Suppressor macrophage treated with lipopolysaccharide for 1 hour (primary cell): ENCODE measurements around the gene SEPTIN10.
A peak's percentile ranks its signal among the peaks of the same experiment; 100 is the strongest.

Source experiments
- DNase-seq, 3 donors: peaks; one replicate each; pipeline ENCODE4 v3.0.0-alpha.2; 2020 to 2022

SEPTIN10 gene

GRCh38 chr2:109521233-109522062 is 92.3 kb downstream of the SEPTIN10 start:
- no peak for DNase-seq

DNA sequence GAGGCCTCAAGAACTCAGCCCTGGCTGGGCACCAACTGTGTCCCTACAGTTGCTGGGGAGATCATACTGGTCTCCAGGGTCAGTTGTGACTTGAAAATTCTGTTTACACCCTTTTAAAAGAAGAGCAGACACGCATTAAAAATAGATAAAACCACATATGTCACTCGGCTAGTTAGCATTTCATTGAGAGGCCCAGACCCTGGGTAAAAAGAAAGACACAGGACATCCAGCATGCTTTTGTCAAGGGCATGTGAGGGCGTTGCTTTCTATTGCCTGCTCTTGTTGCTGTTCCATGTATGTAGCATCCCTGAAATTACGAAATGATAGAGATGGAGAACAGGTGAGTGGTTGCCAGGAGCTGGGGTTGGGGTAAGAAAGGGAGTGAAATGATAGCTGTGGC is 94.3 kb downstream of the SEPTIN10 start:
- DNase-seq: no peak

DNA sequence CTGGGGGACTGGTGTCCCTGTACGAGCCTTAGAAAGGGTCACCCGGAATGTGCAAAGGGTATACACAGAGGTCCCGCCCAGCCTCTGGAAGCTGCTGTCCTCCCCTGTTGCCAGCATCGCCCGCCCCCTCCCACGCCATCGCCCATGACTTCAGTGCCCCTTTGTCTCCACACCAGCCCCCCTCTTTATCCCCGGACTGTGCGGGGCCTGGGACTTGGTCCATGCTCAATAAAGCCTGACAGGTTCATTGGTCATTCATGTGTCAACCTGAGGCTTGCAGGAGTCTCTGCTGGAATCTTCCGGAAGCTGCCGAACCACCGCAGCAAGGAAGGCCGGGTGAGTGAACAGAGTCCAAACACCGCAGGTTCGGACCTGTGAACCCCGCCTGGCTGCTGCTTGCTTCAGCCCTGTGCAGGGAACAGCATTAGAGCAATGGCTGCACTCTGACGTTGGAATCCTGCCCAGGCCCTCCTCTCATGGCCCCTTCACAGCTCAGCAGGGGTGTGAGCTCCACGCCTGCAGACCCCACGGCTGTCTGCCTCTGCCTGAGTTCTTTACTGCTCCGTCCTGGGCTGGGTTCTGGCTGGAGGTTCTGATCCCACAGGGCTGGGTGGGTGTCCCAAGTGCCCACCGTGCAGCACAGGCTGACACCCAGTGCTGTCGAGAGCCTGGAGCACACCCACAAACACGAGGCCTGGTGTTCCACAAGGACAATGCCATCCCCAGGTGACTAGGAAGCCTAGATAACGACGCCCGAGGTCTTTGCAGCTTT is 96.5 kb downstream of the SEPTIN10 start:
- no peak for DNase-seq

DNA sequence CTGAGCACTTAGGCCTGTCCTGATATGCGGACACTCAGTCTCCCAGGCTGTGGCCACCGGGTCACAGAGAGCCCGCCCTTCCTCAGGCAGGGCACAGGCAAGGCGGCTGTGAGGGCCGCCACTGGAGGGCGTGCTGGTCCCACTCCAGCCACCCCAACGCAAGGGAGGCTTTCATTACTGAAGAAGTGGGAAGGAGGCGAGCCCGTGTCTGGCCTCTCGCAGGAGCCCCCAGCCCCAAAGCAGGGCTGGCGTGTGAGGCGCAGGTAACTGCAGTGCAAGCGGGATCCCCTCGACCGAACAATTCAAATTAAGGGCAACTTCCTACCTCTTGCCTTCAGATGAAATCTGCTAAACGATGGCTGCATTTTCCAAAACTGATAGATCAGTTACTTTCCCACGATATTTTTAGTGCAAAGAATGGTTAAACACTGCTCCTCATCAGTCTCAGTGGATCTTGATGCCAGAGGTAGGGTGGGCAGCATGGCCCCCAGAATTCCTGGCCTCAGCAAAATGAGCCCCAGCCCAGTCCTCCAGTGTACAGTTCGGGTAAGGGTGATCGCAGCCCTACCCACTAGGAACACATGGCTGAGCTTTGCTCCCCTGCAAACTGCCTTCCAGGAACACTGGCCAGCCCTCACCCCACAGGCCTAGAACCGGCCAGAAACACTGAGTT is 97.2 kb downstream of the SEPTIN10 start:
- peak; percentile 30 to 68 (median 53) for DNase-seq

DNA sequence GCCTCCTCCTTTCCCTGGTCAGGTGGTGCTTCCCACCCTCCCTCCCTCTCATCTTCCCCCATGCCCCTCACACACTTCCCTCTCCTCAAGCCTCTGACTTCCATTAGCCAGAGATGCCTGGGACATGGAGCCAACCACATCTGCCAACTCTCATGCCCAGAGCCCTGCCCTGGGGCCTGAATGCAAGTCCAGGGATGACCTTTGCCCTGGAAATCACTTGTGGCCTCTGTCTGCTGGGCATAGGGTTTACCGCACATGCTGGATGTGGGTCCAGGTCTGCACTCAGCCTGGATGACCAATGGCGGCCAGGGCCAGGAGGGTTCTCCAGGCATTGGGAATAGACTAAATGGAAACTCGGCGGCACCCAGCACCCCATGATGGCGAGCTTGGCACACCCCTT is 98.9 kb downstream of the SEPTIN10 start:
- no peak for DNase-seq

- DNase-seq: peak; percentile 65 to 73 (median 68)
These were observed 99.8 kb downstream of the SEPTIN10 start for GRCh38 chr2:109513749-109514588.

- DNase-seq: no peak
These were observed 100.5 kb downstream of the SEPTIN10 start for GRCh38 chr2:109513230-109513629.

DNA sequence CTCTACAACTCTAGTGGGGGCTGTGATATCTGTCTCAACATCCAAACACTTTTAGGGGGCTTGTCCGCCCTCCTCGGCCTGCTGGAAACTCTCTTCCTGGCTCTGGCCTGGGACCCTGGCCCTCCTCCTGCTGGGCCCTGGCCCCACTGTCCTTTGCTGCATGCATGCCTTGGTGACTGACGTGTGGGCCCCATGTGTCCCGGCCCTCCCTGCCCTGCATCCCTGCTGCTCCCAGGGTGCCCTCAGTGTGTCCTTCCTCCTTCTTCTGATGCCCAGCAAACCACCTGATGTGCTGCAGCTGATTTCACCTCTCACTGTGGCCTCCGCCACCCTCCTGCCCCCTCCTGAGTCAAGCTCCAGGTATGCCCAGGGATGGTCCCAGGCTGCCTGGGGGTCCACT is 101.7 kb downstream of the SEPTIN10 start:
- no peak for DNase-seq

DNA sequence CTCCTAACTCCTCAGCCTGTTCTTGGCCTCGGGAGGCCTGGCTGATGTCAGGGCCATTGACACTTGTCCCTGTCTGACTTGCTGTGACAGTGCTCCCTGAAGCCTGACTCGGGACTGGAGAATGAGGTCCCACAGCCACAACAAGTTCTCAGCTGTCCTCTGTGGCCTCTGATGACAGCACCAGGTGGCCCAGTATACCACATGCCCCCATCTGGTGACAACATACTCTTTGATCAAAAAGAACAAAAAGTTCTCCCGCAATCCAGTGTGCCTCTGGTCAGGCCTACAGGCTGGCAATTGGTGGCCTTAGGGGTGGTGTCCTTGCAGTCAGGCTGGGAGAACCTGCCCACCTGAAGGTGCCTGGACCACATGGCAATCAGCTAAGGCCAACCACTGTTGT is 102.6 kb downstream of the SEPTIN10 start:
- no peak for DNase-seq

- peak; percentile 79 to 87 (median 83) for DNase-seq
These were observed 103.4 kb downstream of the SEPTIN10 start for GRCh38 chr2:109510136-109511028.

DNA sequence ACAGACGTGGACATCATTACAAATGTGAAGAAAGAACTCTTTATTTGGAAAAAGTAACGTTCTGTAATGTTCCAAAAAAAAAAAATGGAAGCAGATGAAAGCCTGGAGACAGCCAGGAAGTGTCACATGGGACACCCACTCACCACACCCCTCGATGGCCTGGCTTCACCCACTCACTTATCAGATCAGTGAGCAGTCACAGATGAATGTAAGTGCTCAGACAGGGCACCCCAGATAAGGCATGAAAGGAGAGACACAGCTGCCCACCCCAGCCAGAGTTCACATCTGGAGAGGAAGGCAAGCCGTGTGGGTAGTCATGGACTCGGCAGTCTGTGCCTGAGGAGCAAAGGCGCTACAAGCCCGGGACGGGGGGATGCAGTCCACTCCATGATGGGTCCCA is 105.2 kb downstream of the SEPTIN10 start:
- peak in 1 of 3 donors; percentile 7 for DNase-seq

GRCh38 chr2:109507828-109508227 is 105.9 kb downstream of the SEPTIN10 start:
- no peak for DNase-seq

DNA sequence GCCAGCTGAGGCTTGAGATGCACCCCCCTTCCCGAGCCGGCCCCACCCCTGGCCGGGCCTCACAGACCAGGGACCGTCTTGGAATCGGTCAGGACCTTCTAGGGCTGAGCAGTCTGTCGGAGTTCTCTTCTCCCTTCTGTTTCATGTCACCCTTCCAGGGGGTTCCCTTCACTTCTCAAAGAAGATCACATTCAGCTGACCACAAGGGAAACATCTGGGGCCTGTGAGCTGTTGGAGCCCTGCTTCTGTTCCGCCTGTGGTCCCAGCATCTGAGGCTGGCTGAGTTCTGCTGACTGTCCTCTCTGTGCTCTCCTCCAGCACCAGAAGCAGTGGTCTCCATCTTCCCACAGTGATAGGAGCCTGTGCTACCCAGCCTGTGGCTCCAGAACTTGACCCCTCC is 106.5 kb downstream of the SEPTIN10 start:
- peak in 2 of 3 donors; percentile 45 to 56 for DNase-seq

DNA sequence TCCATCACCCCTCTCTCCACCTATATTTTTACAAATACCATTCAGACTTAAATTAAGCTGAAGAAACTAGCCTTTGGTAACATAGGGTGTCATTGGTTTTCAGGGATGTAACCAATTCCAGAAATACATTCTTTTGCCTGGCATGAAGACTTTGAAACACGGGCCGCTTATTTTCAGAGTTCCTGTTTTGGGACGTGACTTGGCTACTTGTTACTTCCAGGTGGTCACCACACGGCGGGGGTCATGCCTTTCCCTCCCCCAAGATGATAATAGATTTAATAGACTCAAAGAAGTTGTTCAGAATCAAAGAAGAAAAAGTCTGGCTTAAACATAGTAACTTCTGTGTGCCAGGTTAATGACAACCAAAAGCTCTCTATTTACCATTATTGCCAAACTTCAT is 110.6 kb downstream of the SEPTIN10 start:
- DNase-seq: no peak

- DNase-seq: no peak
These were observed 112.3 kb downstream of the SEPTIN10 start for GRCh38 chr2:109501461-109501860.

DNA sequence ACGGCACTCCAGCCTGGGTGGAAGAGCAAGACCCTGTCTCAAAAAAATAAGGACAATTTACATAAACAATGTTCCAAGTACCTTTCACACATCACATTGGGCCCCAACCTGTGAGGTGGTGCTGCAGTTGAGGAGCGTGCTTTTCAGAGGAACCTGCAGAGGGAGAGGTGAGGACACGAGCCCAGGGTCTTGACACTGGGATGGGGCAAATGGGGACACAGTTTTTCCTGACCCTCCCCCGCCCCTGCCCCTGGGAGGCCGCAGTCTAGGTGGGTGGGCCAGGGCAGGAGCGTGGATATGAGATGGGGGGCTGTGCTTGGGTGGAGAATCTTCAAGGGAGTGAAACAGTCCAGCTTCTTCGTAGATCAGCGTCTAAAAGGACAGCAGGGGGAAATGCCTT is 112.9 kb downstream of the SEPTIN10 start:
- DNase-seq: no peak

DNA sequence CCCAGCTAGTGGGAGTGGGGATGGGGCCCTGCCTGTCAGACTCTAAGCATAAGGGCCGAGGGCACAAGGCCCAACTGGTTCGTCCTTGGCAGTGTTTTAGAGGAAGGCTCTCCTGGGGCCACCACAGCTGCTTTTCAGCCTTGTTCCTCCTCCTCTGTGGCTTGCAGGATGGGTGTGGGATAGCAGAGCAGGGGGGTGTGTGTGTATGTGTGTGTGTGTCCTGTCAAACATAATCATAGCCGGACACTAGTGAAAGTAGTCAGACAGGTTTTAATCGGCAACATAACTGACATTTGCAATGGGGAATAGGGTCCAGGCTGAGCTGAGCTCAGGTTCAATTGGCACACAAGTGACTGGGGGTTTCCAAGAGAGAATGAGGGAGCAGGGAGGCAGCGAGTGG is 114.2 kb downstream of the SEPTIN10 start:
- no peak for DNase-seq

GRCh38 chr2:109498906-109499305 is 114.9 kb downstream of the SEPTIN10 start:
- DNase-seq: no peak

DNA sequence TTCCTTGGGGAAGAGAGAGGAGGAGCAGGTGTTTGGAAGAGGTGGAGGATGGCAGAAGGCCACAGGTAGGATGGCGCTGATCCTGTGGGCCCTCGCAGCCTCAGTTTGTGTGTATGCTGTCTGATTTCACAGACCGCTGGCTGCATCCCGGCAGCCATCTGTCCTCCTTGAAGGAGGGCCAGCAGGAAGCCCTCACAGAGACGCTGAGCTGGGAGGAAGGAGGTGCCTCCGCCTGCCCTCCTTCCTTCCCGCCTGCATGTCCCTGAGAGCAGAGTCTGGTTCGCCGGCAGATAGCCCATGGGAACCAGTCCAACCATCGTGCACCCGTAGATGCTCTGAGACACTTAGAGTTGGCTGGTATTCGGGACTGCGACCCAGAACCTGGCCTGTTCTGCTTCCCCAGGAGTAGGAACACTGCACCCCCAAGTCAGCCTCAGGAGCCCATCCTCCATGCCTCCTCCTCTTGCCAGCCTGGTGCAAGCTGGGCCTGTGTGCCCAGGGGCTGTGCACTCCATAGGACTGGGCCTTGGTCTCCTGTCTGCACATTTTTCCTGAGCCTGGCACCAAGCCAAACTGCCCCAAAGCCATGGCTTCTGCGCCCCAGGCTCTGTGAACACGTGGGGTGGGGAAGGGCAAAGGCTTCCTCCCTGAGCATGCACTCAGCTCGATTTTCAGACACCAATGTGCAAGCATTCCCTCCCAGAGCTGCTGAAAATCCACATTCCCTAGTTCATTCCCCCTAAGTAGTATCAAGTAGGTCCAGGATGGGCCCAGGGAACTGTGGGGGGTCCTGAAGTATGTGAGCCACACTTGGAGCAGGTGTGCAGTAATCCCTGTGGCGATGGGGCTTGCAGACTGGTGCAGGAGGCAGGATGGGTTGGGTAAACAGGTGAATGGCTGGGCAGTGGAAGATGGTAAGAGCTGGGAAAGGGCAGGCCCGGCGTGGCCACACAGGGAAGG is 115.6 kb downstream of the SEPTIN10 start:
- DNase-seq: no peak

- DNase-seq: no peak
These were observed 116.3 kb downstream of the SEPTIN10 start for GRCh38 chr2:109497463-109497862.
